ELR (cell line): ENCODE data around the gene PARD6G.
A peak's percentile ranks its signal among the peaks of the same experiment; 100 is the strongest.
"Not testable (repeated sequence)": the region's sequence is repeated elsewhere in the genome, so short reads cannot be mapped to it uniquely, and the experiment has no call there.

Experiments
- DNase-seq: peaks from one replicate; pipeline ENCODE4 v3.0.0-alpha.2; 2015; ENCODE audit warnings: low read depth

PARD6G gene

GRCh38 chr18:80170395-80171053 is 76.8 kb downstream of the PARD6G start:
- DNase-seq = no peak

- DNase-seq = peak; percentile 49
These were observed 77.7 kb downstream of the PARD6G start for GRCh38 chr18:80169607-80170006.

- DNase-seq = no peak
These were observed 78.3 kb downstream of the PARD6G start for GRCh38 chr18:80168982-80169381.

- DNase-seq = no peak
These were observed 79.0 kb downstream of the PARD6G start for GRCh38 chr18:80168346-80168745.

- DNase-seq = no peak
These were observed 79.4 kb downstream of the PARD6G start for GRCh38 chr18:80167931-80168330.

- DNase-seq = no peak
These were observed 80.0 kb downstream of the PARD6G start for GRCh38 chr18:80167331-80167730.

- no peak for DNase-seq
These were observed 80.6 kb downstream of the PARD6G start for GRCh38 chr18:80166725-80167124.

GRCh38 chr18:80166240-80166639 is 81.1 kb downstream of the PARD6G start:
- DNase-seq = no peak

GRCh38 chr18:80164727-80165355 is 82.5 kb downstream of the PARD6G start:
- DNase-seq = not testable (repeated sequence)

- DNase-seq = no peak
These were observed 84.1 kb downstream of the PARD6G start for GRCh38 chr18:80163183-80163582.

- DNase-seq = no peak
These were observed 85.4 kb downstream of the PARD6G start for GRCh38 chr18:80161781-80162417.

- DNase-seq = peak; percentile 37
These were observed 87.3 kb downstream of the PARD6G start for GRCh38 chr18:80159713-80160636.

GRCh38 chr18:80158365-80158764 is 88.9 kb downstream of the PARD6G start:
- DNase-seq = no peak

- DNase-seq = peak; percentile 76
These were observed 89.5 kb downstream of the PARD6G start for GRCh38 chr18:80157708-80158343.

- peak; percentile 50 for DNase-seq
These were observed 93.0 kb downstream of the PARD6G start for GRCh38 chr18:80154293-80154692.

- no peak for DNase-seq
These were observed 97.6 kb downstream of the PARD6G start for GRCh38 chr18:80149667-80150066.

- peak; percentile 18 for DNase-seq
These were observed 98.8 kb downstream of the PARD6G start for GRCh38 chr18:80148326-80149199.

- DNase-seq = peak; percentile 86
These were observed 99.6 kb downstream of the PARD6G start for GRCh38 chr18:80147418-80148325.

- peak; percentile 24 for DNase-seq
These were observed 100.3 kb downstream of the PARD6G start for GRCh38 chr18:80147037-80147417.
